ENCODE results near the gene BIRC2.

The BIRC2 gene

DNA sequence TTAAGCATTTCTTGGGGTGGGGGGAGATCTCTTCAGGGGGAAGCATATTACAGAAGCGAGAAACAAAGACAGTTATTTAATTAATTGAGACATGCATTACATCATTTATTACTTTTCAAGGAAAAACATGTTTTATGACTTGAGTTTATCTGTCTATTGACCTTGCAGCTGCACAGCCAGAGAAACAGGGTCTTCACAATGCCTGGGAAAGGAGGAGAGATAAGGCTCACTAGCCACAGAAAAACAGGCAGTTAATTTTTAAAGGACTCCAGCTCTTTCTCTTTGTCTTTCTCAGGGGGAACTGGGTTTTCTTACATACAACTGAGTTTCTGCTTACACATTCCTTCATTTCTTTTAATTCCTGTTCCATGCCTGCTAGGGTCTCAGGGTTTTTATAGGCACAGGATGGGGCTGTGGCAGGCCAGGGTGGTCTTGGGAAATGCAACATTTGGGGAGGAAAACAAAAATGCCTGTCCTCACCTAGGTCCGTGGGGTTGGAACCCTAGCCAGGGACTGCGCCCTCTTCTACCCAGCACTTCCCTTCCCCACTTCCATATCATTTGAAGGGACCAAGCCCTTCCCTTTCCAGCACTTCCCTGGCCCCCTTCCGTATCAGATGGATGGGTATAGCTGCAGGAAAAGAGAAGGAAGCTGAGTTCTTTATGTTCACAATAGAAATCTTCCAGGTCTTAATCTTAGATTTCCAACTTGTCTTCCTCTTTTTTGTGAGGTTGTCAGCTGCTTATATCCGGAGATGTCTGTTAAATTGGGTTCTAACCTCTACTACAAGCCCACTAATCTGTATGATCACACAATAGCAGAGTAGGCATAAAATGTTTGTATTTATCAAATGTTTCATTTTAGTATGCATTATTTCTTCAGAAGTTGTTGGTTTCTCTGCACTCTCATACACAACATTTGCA, 38.3 kb downstream of the BIRC2 start:
- H3K27me3 ChIP-seq (ENCODE audit: insufficient read depth, low read length): no peaks in the 10 kb centered on the region
- no peak overlapping the region for H2AFZ ChIP-seq (ENCODE audit: low read length)
- H4K20me1 ChIP-seq (ENCODE audit: insufficient read depth, low read length): no peaks in the 10 kb centered on the region
- TF ChIP-seq EZH2 (IDR thresholded peaks at IDR 0.05; ENCODE audit: borderline replicate concordance, low read length): no peak
- TF ChIP-seq, protein P1, sequence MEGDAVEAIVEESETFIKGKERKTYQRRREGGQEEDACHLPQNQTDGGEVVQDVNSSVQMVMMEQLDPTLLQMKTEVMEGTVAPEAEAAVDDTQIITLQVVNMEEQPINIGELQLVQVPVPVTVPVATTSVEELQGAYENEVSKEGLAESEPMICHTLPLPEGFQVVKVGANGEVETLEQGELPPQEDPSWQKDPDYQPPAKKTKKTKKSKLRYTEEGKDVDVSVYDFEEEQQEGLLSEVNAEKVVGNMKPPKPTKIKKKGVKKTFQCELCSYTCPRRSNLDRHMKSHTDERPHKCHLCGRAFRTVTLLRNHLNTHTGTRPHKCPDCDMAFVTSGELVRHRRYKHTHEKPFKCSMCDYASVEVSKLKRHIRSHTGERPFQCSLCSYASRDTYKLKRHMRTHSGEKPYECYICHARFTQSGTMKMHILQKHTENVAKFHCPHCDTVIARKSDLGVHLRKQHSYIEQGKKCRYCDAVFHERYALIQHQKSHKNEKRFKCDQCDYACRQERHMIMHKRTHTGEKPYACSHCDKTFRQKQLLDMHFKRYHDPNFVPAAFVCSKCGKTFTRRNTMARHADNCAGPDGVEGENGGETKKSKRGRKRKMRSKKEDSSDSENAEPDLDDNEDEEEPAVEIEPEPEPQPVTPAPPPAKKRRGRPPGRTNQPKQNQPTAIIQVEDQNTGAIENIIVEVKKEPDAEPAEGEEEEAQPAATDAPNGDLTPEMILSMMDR (IDR thresholded peaks at IDR 0.05; ENCODE audit: low read length): no peak
- H3K4me1 ChIP-seq (ENCODE audit: insufficient read depth, low read length, severe bottlenecking): no peaks in the 10 kb centered on the region
- H3K4me2 ChIP-seq (ENCODE audit: low read length): no peak overlapping the region
- 0 out of 2 replicates have a peak, but pooled peaks cover 4% of the 10 kb centered on the region for H3F3A ChIP-seq (ENCODE audit: insufficient read depth, low read length)
- H3K9ac ChIP-seq (ENCODE audit: low read length): no peak overlapping the region
- H3K9me2 ChIP-seq (ENCODE audit: low read depth, low read length): no peaks in the 10 kb centered on the region
- peaks cover 47% of the 10 kb centered on the region for H3K36me3 ChIP-seq (ENCODE audit: insufficient read depth, low read length)
- H3K79me2 ChIP-seq (ENCODE audit: insufficient read depth, low read length): no peaks in the 10 kb centered on the region
- H3K9me3 ChIP-seq (ENCODE audit: low read length): no peaks in the 10 kb centered on the region
- H3K4me3 ChIP-seq (ENCODE audit: low read depth, low read length, poor library complexity, severe bottlenecking): no peak overlapping the region
- no peak overlapping the region for H3K27ac ChIP-seq (ENCODE audit: low read depth, low read length, poor library complexity, severe bottlenecking)

DNA sequence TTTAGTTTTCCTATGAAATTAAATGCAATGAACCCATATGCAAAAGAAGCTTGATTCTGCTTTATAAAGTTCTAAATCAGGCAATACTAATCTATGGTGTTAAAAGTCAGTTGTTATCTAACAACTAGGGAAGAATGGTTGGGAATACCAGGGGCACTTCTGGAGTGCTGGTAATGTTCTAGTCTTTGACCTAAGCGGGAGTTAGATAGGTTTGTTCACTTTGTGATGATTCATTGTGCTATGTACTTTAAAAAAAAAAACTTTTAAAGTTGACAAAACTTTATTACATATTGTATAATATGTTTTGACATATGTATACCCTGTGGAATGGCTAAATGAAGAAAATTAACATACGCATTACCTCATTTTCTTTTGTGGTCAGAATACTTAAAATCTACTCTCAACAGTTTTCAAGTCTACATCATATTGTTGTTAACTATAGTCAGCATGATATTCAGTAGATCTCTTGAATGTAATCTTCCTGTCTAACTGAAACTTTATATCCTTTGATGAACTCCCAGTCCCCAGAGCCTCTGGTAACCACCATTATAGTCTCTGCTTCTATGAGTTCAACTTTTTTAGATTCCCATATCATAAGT, 39.2 kb downstream of the BIRC2 start:
- no peak overlapping the region for H3K27ac ChIP-seq (ENCODE audit: low read depth, low read length, poor library complexity, severe bottlenecking)
- H3K79me2 ChIP-seq (ENCODE audit: insufficient read depth, low read length): no peaks in the 10 kb centered on the region
- H3K9ac ChIP-seq (ENCODE audit: low read length): no peak overlapping the region
- peaks cover 38% of the 10 kb centered on the region for H3K36me3 ChIP-seq (ENCODE audit: insufficient read depth, low read length)
- H3K4me1 ChIP-seq (ENCODE audit: insufficient read depth, low read length, severe bottlenecking): no peaks in the 10 kb centered on the region
- no peaks in the 10 kb centered on the region for H4K20me1 ChIP-seq (ENCODE audit: insufficient read depth, low read length)
- no peaks in the 10 kb centered on the region for H3K9me2 ChIP-seq (ENCODE audit: low read depth, low read length)
- no peak overlapping the region for H2AFZ ChIP-seq (ENCODE audit: low read length)
- H3F3A ChIP-seq (ENCODE audit: insufficient read depth, low read length): 0 out of 2 replicates have a peak, but pooled peaks cover 4% of the 10 kb centered on the region
- no peaks in the 10 kb centered on the region for H3K9me3 ChIP-seq (ENCODE audit: low read length)
- H3K27me3 ChIP-seq (ENCODE audit: insufficient read depth, low read length): no peaks in the 10 kb centered on the region
- no peak overlapping the region for H3K4me2 ChIP-seq (ENCODE audit: low read length)
- no peak for TF ChIP-seq EZH2 (IDR thresholded peaks at IDR 0.05; ENCODE audit: borderline replicate concordance, low read length)
- TF ChIP-seq, protein P1 (IDR thresholded peaks at IDR 0.05; ENCODE audit: low read length): no peak
- no peak overlapping the region for H3K4me3 ChIP-seq (ENCODE audit: low read depth, low read length, poor library complexity, severe bottlenecking)

- Histone ChIP-seq H3K9me2 (ENCODE audit: low read depth, low read length) (no peaks in the 10 kb centered on the region), H3F3A (ENCODE audit: insufficient read depth, low read length) (0 out of 2 replicates have a peak, but pooled peaks cover 4% of the 10 kb centered on the region), H3K9ac (ENCODE audit: low read length) (no peak overlapping the region), H3K4me2 (ENCODE audit: low read length) (no peak overlapping the region), H2AFZ (ENCODE audit: low read length) (no peak overlapping the region), H3K79me2 (ENCODE audit: insufficient read depth, low read length) (no peaks in the 10 kb centered on the region), H3K27me3 (ENCODE audit: insufficient read depth, low read length) (no peaks in the 10 kb centered on the region), H3K36me3 (ENCODE audit: insufficient read depth, low read length) (peaks cover 38% of the 10 kb centered on the region), H3K27ac (ENCODE audit: low read depth, low read length, poor library complexity, severe bottlenecking) (no peak overlapping the region), H3K4me1 (ENCODE audit: insufficient read depth, low read length, severe bottlenecking) (no peaks in the 10 kb centered on the region), H3K4me3 (ENCODE audit: low read depth, low read length, poor library complexity, severe bottlenecking) (no peak overlapping the region), H3K9me3 (ENCODE audit: low read length) (no peaks in the 10 kb centered on the region), H4K20me1 (ENCODE audit: insufficient read depth, low read length) (no peaks in the 10 kb centered on the region)
- TF ChIP-seq, protein P1 (IDR thresholded peaks at IDR 0.05; ENCODE audit: low read length): no peak
- no peak for TF ChIP-seq EZH2 (IDR thresholded peaks at IDR 0.05; ENCODE audit: borderline replicate concordance, low read length)
Observed at GRCh38 chr11:102387043-102387781, 40.2 kb downstream of the BIRC2 start.

All from OCI-LY1 (cell line).